Naive thymus-derived CD4-positive, alpha-beta T cell (primary cell): ENCODE results near the gene TMEM94. TPM values are rescaled to one million over a fixed set of nuclear protein-coding genes. Genes with fewer than 3 reads are reported as not detected.
A peak's percentile ranks its signal among the peaks of the same experiment; 100 is the strongest.

Source experiments
- ATAC-seq: fragments of 150-1000 bp; cut with Tn5 transposase; 2 replicates; pipeline ENCODE4 v1.10.0; 2021; ENCODE audit warnings: mild to moderate bottlenecking, moderate library complexity
- CTCF ChIA-PET: fragments of 350-600 bp; sonication (Branson Sonifier 250); formaldehyde crosslinking; loops from one replicate; lab custom pipeline; 2021; ENCODE audit warnings: antibody characterized with exemption; lab: Charles Lee
- POLR2A ChIA-PET: fragments of 350-600 bp; sonication (Branson Sonifier 250); formaldehyde crosslinking; loops from one replicate; lab custom pipeline; 2021; ENCODE audit warnings: antibody characterized with exemption, inconsistent platforms; lab: Charles Lee
- DNase-seq, 9 donors: peaks; one replicate each; pipeline versions ENCODE4 v3.0.0 to v3.0.0-alpha.2; 2020 to 2022; ENCODE audit warnings: mixed read lengths in 1 of 9
- H3K27ac ChIP-seq: one replicate; pipeline ENCODE4 v1.7.0; 2013; ENCODE audit warnings: mild to moderate bottlenecking, low read depth, low read length, moderate library complexity
- H3K27me3 ChIP-seq, 2 donors: one replicate each; pipeline ENCODE4 v1.7.0; 2013; ENCODE audit warnings: low read length in 2 of 2, mild to moderate bottlenecking in 2 of 2, moderate library complexity in 2 of 2; ENCODE audit not compliant: control insufficient read depth in 2 of 2, insufficient read depth in 2 of 2
- H3K36me3 ChIP-seq, 3 experiments: 1 replicate in 2 of 3; 2 replicates in 1 of 3; pipeline ENCODE4 v1.7.0; 2013; ENCODE audit warnings: low read length in 3 of 3, mild to moderate bottlenecking in 3 of 3, moderate library complexity in 1 of 3; ENCODE audit not compliant: insufficient read depth in 3 of 3, control insufficient read depth in 2 of 3
- H3K4me1 ChIP-seq, 2 donors: one replicate each; pipeline ENCODE4 v1.7.0; 2013; ENCODE audit warnings: low read length in 2 of 2, mild to moderate bottlenecking in 2 of 2, moderate library complexity in 1 of 2; ENCODE audit not compliant: control insufficient read depth in 2 of 2, insufficient read depth in 2 of 2
- H3K4me3 ChIP-seq: 2 replicates; pipeline ENCODE4 v1.7.0; 2013; ENCODE audit warnings: mild to moderate bottlenecking, low read length
- H3K9me3 ChIP-seq, 3 experiments: 1 replicate in 2 of 3; 2 replicates in 1 of 3; pipeline ENCODE4 v1.7.0; 2013; ENCODE audit warnings: low read length in 3 of 3; ENCODE audit not compliant: control insufficient read depth in 2 of 3
- H3K27ac Mint-ChIP-seq, 9 donors: one replicate each; pipeline ENCODE4 v1.8.0; 2020 to 2022; ENCODE audit warnings: mixed read lengths in 9 of 9, mild to moderate bottlenecking in 8 of 9, moderate library complexity in 5 of 9, inconsistent platforms in 2 of 9
- H3K27me3 Mint-ChIP-seq, 5 donors: one replicate each; pipeline ENCODE4 v1.8.0; 2021 to 2022; ENCODE audit warnings: mixed read lengths in 5 of 5, mild to moderate bottlenecking in 1 of 5
- H3K36me3 Mint-ChIP-seq, 5 donors: one replicate each; pipeline ENCODE4 v1.8.0; 2020 to 2022; ENCODE audit warnings: mixed read lengths in 5 of 5, mild to moderate bottlenecking in 3 of 5, inconsistent platforms in 1 of 5
- H3K4me1 Mint-ChIP-seq, 7 donors: one replicate each; pipeline ENCODE4 v1.8.0; 2020 to 2022; ENCODE audit warnings: mixed read lengths in 7 of 7, mild to moderate bottlenecking in 3 of 7, inconsistent platforms in 1 of 7
- H3K4me3 Mint-ChIP-seq, 10 donors: one replicate each; pipeline ENCODE4 v1.8.0; 2020 to 2022; ENCODE audit warnings: mild to moderate bottlenecking in 10 of 10, mixed read lengths in 10 of 10, moderate library complexity in 6 of 10, inconsistent platforms in 2 of 10
- H3K9me3 Mint-ChIP-seq, 11 donors: one replicate each; pipeline ENCODE4 v1.8.0; 2020 to 2022; ENCODE audit warnings: mixed read lengths in 11 of 11, mild to moderate bottlenecking in 4 of 11, inconsistent platforms in 1 of 11, moderate library complexity in 1 of 11
- intact Hi-C, 2 donors: fragments of 100-400 bp; cut with micrococcal nuclease; formaldehyde crosslinking; loops; one replicate each; pipeline ENCODE4 v1.15.1; 2023
- polyA plus RNA-seq, 2 donors: library from polyadenylated mRNA; unstranded; fragments of 300-500 nt; fragmentation: Illumina TruSeq; gene quantifications; one replicate each; pipeline ENCODE4 v1.2.3, GENCODE V29; 2021
- total RNA-seq, 6 experiments: library from RNA in 5 of 6; stranded (reverse) in 5 of 6; gene quantifications; 1 replicate in 5 of 6; 2 replicates in 1 of 6; pipeline ENCODE4 v1.2.3 and lab custom pipeline; 2021 to 2026

Gene TMEM94
- total and polyA plus RNA-seq, 7 experiments from 2014 or later: 11.7 to 97.2 (median 77.1) TPM

DNA sequence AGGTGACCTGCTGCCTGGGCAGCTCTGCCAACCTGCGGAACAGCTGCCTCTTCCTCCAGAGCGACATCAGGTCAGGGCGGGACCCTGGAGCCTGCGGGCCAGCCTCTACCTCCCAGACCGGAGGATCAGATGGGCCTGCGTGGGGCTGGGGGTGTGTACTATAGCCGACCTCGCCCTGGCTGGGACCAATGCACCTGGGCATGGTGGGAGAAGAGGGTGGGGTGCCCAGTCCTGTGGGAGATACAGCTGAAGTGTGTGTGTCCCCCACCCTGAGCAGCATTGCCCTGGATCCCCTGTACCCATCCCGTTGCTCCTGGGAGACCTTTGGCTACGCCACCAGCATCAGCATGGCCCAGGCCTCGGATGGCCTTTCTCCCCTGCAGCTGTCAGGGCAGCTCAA is 39.6 kb downstream of the TMEM94 start:
- H3K36me3 Mint-ChIP-seq: peaks cover 0 to 26% (median 4%) of the 10 kb centered on the region in 5 donors
- H3K4me1 ChIP-seq: peaks cover 0 to 7% of the 10 kb centered on the region in 2 donors
- no peak for ATAC-seq
- intact Hi-C loops: no loop called here
- no peak overlapping the region for H3K27ac ChIP-seq
- H3K4me1 Mint-ChIP-seq: peaks cover 0 to 11% (median 7%) of the 10 kb centered on the region in 7 donors
- H3K4me3 ChIP-seq: no peak overlapping the region
- H3K9me3 Mint-ChIP-seq: no peaks in the 10 kb centered on the region
- peak overlapping the region in 1 of 10 donors; percentile 7 for H3K4me3 Mint-ChIP-seq
- H3K27ac Mint-ChIP-seq: peak overlapping the region in 1 of 9 donors; percentile 72
- no peaks in the 10 kb centered on the region for H3K9me3 ChIP-seq
- DNase-seq: no peak
- peaks cover 0 to 84% (median 5%) of the 10 kb centered on the region in 3 experiments for H3K36me3 ChIP-seq
- POLR2A ChIA-PET: no interaction called here
- CTCF ChIA-PET: interaction anchor here (0.6 kb wide), 2 partner anchors 36 to 51 kb away, joined by 3 to 7 read pairs; no protein-coding TSS in a partner anchor
- no peaks in the 10 kb centered on the region for H3K27me3 Mint-ChIP-seq
- no peaks in the 10 kb centered on the region for H3K27me3 ChIP-seq

DNA sequence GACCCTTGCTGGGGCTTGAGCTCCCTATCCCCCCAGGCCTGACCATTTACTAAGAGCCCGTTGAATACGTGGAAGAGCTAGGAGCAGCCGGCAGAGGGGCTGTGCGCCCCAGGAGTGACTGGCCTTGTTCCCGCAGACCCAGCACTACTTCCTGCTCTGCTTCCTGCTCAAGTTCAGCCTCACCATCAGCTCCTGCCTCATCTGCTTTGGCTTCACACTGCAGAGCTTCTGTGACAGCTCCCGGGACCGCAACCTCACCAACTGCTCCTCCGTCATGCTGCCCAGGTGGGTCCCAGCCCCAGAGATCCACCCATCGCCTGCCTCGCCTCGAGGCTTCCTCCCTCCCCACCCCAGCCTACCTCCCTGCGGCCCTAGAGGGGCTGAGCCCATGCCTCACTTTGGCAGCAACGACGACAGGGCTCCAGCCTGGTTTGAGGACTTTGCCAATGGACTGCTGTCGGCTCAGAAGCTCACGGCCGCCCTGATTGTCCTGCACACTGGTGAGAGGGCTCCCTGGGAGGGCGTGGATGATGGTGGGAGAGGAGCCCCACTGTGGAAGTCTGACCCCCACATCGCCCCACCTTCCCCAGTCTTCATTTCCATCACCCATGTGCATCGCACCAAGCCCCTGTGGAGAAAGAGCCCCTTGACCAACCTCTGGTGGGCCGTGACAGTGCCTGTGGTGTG is 41.7 kb downstream of the TMEM94 start:
- Mint-ChIP-seq H3K36me3 (peaks cover 0 to 20% (median 3%) of the 10 kb centered on the region in 5 donors), H3K4me1 (peaks cover 0 to 11% (median 7%) of the 10 kb centered on the region in 7 donors), H3K4me3 (peak overlapping the region in 1 of 10 donors; percentile 23), H3K9me3 (no peaks in the 10 kb centered on the region), H3K27ac (peak overlapping the region in 7 of 9 donors; percentile 34 to 69 (median 58)), H3K27me3 (no peaks in the 10 kb centered on the region)
- ChIA-PET CTCF (no interaction called here), POLR2A (interaction anchor here (1.3 to 2.2 kb wide), 2 partner anchors 39 to 42 kb away, joined by 3 to 7 read pairs; partner anchors contain the start of gene TMEM94)
- ATAC-seq (peak; percentile 36), DNase-seq (no peak)
- H3K27ac ChIP-seq: peak overlapping the region; percentile 3
- intact Hi-C loops: no loop called here
- no peaks in the 10 kb centered on the region for H3K9me3 ChIP-seq
- H3K4me1 ChIP-seq: peaks cover 0 to 7% of the 10 kb centered on the region in 2 donors
- peaks cover 0 to 62% (median 0%) of the 10 kb centered on the region in 3 experiments for H3K36me3 ChIP-seq
- no peaks in the 10 kb centered on the region for H3K27me3 ChIP-seq
- no peak overlapping the region for H3K4me3 ChIP-seq

DNA sequence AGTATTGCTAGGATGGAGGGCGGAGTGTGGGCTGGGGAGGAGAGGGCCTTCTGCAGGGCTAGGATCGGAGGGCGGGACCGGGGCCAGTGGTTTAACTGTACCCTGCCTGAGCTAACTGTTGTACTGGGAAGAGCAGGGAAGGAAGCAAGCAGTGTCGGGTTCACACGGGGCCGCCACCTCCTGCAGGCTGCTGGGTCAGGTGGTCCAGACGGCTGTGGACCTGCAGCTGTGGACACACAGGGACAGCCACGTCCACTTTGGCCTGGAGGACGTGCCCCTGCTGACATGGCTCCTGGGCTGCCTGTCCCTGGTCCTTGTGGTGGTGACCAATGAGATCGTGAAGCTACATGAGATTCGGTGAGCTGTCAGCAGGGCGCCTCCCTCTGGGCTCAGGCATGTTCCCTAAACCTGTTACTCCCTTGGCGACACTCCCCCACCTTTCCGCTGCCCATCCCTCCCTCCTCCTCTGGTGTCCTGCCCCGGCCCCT is 42.3 kb downstream of the TMEM94 start:
- peaks cover 0 to 7% of the 10 kb centered on the region in 2 donors for H3K4me1 ChIP-seq
- CTCF ChIA-PET: no interaction called here
- Mint-ChIP-seq H3K27ac (no peak overlapping the region), H3K27me3 (no peaks in the 10 kb centered on the region), H3K4me3 (no peak overlapping the region), H3K36me3 (peaks cover 0 to 20% (median 3%) of the 10 kb centered on the region in 5 donors), H3K4me1 (peaks cover 0 to 11% (median 7%) of the 10 kb centered on the region in 7 donors), H3K9me3 (no peaks in the 10 kb centered on the region)
- H3K27ac ChIP-seq: no peak overlapping the region
- no peak for DNase-seq
- ATAC-seq: no peak
- H3K4me3 ChIP-seq: no peak overlapping the region
- intact Hi-C loops: no loop called here
- no peaks in the 10 kb centered on the region for H3K9me3 ChIP-seq
- POLR2A ChIA-PET: interaction anchor here (0.7 to 2.2 kb wide), 2 partner anchors 21 to 43 kb away, joined by 3 to 7 read pairs; partner anchors contain the start of gene TMEM94
- H3K36me3 ChIP-seq: peaks cover 0 to 56% (median 0%) of the 10 kb centered on the region in 3 experiments
- H3K27me3 ChIP-seq: no peaks in the 10 kb centered on the region

DNA sequence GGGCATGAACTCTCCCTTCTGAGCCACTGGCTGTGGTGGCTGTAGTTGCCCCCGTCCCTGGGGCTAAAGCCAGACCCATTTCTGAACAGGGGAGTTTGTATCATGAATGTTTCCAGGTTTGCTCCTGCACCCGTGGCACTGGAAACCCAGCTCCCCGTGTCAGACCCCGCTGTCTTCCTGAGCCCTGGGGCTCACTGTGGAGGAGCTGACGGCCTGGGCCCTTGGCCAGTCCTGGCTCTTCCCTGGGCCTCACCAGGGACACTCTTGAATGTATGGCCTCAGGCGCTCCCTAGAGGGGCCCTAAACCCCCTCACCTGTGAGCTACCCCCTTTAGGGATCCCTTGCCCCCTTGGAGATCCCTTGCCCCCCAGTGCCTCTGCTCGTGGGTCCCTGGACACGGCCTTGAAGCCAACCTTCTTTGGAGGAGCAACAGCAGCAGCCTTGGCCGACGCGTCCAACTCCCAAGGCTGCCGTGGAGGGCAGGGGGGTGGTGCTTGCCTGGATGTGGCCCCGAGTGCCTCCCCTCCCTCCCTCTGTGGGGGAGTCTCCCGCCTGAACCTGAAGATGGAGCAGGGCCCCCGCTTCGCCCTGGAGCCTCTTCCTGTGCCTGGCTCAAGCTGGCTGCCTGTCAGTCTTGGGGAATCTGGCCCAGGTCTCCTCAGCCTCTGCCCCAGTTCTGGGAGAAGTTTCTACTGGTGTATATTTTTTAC is 43.0 kb downstream of the TMEM94 start:
- Mint-ChIP-seq H3K27ac (no peak overlapping the region), H3K4me1 (peaks cover 0 to 12% (median 7%) of the 10 kb centered on the region in 7 donors), H3K9me3 (no peaks in the 10 kb centered on the region), H3K36me3 (peaks cover 0 to 17% (median 3%) of the 10 kb centered on the region in 5 donors), H3K4me3 (no peak overlapping the region), H3K27me3 (no peaks in the 10 kb centered on the region)
- ChIA-PET POLR2A (interaction anchor here (0.7 to 2.2 kb wide), 2 partner anchors 20 to 43 kb away, joined by 3 to 7 read pairs; partner anchors contain the start of gene TMEM94), CTCF (no interaction called here)
- H3K4me1 ChIP-seq: peaks cover 0 to 7% of the 10 kb centered on the region in 2 donors
- intact Hi-C loops: no loop called here
- H3K4me3 ChIP-seq: no peak overlapping the region
- H3K27ac ChIP-seq: no peak overlapping the region
- H3K9me3 ChIP-seq: no peaks in the 10 kb centered on the region
- H3K36me3 ChIP-seq: peaks cover 0 to 49% (median 0%) of the 10 kb centered on the region in 3 experiments
- no peaks in the 10 kb centered on the region for H3K27me3 ChIP-seq
- DNase-seq: no peak
- no peak for ATAC-seq

DNA sequence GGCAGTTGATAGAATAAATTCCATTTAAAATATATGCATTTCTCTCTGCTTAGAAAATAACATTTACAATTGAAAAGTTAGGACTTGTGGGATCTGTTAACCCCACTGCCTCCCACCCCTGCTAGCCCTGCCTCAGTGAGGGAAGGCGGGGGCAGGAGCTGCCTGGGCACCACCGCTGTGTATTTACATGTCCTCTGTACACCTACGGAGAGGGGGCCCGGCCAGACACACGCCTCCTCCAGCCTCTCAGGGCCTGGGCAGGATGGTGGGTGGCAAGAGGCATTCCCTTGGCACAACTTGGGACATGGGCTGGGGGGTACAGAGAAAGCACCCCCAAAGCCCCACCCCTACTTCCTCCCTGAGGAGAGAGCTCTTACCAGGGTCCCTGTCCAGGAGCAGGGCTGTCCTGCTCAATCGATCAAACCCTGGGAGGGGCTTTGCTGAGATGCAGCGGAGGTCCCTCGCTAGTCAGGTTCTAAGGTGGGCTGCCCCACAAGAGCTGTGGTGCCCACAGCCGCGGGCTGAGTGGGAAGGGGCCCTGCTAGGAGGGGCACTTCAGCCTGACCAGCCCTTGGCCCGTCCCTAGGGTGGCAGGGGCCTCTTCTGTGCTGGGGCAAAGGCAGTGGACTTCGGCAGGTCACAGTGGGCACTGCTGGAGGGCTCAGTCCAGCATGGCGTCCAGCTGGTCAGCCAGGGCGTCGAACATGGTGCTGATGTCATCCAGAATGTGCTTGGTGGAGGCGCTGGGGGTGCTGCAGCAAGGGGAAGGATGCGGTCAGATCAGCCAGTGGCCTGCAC is 44.2 kb downstream of the TMEM94 start:
- Histone ChIP-seq H3K4me3 (no peak overlapping the region), H3K9me3 (no peaks in the 10 kb centered on the region), H3K36me3 (peaks cover 0 to 38% (median 0%) of the 10 kb centered on the region in 3 experiments), H3K4me1 (peaks cover 0 to 7% of the 10 kb centered on the region in 2 donors), H3K27me3 (no peaks in the 10 kb centered on the region), H3K27ac (no peak overlapping the region)
- Mint-ChIP-seq H3K27me3 (no peaks in the 10 kb centered on the region), H3K9me3 (no peaks in the 10 kb centered on the region), H3K4me1 (peaks cover 0 to 12% (median 7%) of the 10 kb centered on the region in 7 donors), H3K4me3 (no peak overlapping the region), H3K27ac (no peak overlapping the region), H3K36me3 (peaks cover 0 to 9% (median 3%) of the 10 kb centered on the region in 5 donors)
- POLR2A ChIA-PET: interaction anchor here (1.2 kb wide), 1 partner anchor 9 kb away, joined by 3 read pairs; no protein-coding TSS in a partner anchor
- CTCF ChIA-PET: no interaction called here
- no peak for DNase-seq
- intact Hi-C loops: no loop called here
- ATAC-seq: no peak
